MM.1S (cell line): ENCODE data around the gene SCUBE1.

Experiments used
- EZH2 ChIP-seq: fragments of 300-600 bp; sonication (generic); optimal IDR thresholded peaks from 2 replicates; pipeline ENCODE3; 2017; ENCODE audit warnings: low read depth, mild to moderate bottlenecking, antibody characterized with exemption, low read length, mixed read lengths
- TF ChIP-seq, protein P1 (sequence below): fragments of 300-600 bp; sonication (generic); IDR thresholded peaks from 2 replicates; pipeline ENCODE4 v1.5.1; 2016; ENCODE audit warnings: antibody characterized with exemption, low read length, mixed read lengths

DNA sequence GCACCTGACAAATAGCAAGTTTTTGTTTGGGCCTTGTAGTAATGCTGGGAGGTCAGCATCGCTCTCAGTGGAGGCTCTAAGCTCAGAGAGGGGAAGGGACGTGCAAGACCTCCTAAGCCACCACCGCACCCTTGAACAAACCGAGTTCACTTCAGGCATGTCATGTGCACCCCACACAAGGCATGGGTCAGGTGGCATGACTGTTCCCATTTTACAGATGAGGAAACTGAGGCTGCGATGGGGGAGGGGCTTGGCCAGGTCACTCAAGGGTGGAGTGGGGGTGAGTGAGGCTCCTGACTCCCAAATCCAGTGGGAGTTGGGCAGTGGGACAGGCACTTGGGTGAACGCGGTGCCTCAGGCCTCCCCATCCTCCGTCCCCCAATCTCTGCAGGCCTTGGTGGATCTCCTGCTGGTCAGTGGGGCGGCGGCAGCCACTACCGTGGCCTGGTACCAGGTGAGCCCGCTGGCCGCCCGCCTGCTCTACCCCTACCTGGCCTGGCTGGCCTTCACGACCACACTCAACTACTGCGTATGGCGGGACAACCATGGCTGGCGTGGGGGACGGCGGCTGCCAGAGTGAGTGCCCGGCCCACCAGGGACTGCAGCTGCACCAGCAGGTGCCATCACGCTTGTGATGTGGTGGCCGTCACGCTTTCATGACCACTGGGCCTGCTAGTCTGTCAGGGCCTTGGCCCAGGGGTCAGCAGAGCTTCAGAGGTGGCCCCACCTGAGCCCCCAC lies 180.6 kb downstream of the SCUBE1 start:
- TF ChIP-seq, protein P1, sequence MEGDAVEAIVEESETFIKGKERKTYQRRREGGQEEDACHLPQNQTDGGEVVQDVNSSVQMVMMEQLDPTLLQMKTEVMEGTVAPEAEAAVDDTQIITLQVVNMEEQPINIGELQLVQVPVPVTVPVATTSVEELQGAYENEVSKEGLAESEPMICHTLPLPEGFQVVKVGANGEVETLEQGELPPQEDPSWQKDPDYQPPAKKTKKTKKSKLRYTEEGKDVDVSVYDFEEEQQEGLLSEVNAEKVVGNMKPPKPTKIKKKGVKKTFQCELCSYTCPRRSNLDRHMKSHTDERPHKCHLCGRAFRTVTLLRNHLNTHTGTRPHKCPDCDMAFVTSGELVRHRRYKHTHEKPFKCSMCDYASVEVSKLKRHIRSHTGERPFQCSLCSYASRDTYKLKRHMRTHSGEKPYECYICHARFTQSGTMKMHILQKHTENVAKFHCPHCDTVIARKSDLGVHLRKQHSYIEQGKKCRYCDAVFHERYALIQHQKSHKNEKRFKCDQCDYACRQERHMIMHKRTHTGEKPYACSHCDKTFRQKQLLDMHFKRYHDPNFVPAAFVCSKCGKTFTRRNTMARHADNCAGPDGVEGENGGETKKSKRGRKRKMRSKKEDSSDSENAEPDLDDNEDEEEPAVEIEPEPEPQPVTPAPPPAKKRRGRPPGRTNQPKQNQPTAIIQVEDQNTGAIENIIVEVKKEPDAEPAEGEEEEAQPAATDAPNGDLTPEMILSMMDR: no peak
- TF ChIP-seq EZH2: no peak
